PFSK-1 (cell line): ENCODE measurements around the gene ZNF511.

Experiments used
- TAF1 ChIP-seq: IDR thresholded peaks from 2 replicates; pipeline ENCODE4 v1.6.1; 2012; ENCODE audit warnings: low read length, control low read depth, borderline replicate concordance; ENCODE audit not compliant: insufficient read depth
- TF ChIP-seq, protein P1 (sequence below), 2 experiments: IDR thresholded peaks; 2 replicates each; pipeline versions ENCODE4 v1.6.1 to v1.8.0; 2011 to 2012; ENCODE audit warnings: low read depth in 2 of 2, low read length in 2 of 2, control low read depth in 1 of 2, inconsistent platforms in 1 of 2, mild to moderate bottlenecking in 1 of 2, moderate library complexity in 1 of 2; ENCODE audit not compliant: insufficient read depth in 1 of 2

DNA sequence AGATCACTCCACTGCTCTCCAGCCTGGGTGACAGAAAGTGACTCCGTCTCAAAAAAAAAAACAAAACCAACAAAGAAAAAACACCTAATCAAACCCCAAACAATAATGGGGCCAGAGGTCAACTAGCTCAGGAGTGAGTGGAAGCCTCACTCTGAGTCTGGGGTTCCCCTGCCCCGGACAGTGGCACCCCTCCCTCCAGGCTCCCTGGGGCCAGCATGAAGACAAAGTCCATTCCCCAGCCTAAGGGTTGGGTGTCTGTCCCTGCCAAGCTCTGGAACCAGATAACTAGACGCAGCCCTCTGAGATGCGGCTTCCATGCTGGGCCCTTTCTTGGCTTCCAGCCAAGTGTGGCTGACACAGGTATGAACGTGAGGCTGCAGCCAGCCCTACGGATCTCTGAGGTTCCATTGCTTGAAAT, 50.8 kb downstream of the ZNF511 start:
- TF ChIP-seq, protein P1, sequence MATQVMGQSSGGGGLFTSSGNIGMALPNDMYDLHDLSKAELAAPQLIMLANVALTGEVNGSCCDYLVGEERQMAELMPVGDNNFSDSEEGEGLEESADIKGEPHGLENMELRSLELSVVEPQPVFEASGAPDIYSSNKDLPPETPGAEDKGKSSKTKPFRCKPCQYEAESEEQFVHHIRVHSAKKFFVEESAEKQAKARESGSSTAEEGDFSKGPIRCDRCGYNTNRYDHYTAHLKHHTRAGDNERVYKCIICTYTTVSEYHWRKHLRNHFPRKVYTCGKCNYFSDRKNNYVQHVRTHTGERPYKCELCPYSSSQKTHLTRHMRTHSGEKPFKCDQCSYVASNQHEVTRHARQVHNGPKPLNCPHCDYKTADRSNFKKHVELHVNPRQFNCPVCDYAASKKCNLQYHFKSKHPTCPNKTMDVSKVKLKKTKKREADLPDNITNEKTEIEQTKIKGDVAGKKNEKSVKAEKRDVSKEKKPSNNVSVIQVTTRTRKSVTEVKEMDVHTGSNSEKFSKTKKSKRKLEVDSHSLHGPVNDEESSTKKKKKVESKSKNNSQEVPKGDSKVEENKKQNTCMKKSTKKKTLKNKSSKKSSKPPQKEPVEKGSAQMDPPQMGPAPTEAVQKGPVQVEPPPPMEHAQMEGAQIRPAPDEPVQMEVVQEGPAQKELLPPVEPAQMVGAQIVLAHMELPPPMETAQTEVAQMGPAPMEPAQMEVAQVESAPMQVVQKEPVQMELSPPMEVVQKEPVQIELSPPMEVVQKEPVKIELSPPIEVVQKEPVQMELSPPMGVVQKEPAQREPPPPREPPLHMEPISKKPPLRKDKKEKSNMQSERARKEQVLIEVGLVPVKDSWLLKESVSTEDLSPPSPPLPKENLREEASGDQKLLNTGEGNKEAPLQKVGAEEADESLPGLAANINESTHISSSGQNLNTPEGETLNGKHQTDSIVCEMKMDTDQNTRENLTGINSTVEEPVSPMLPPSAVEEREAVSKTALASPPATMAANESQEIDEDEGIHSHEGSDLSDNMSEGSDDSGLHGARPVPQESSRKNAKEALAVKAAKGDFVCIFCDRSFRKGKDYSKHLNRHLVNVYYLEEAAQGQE (IDR thresholded peaks at IDR 0.05; ENCODE audit: insufficient read depth in 1 of 2, low read depth in 2 of 2, low read length in 2 of 2), result no peak
- no peak for TF ChIP-seq TAF1
